ENCODE results near the gene ADSS2.

The ADSS2 gene

DNA sequence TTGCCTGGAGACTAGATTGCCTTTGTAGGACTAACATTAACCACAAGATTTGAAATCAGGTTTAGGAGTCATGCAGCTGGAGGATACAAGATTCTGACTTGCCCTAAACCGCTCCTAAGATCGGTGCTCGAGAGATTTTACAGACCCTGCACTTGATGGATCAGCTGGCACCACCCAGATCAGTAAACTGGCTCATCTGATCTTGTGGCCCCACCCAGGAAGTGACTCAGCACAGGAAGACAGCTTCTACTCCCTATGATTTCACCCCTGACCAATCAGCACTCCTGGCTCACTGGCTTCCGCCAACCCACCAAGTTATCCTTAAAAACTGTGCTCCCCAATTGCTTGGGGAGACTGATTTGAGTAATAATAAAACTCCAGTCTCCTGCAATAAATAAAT, 8.5 kb upstream of the ADSS2 start:
- TF ChIP-seq SPI1 (IDR thresholded peaks at IDR 0.05; ENCODE audit: low read depth, low read length) (no peak), PAX5 (IDR thresholded peaks at IDR 0.05; ENCODE audit: insufficient read depth, low read length, severe bottlenecking) (no peak), TAF1 (IDR thresholded peaks at IDR 0.05; ENCODE audit: low read depth, low read length) (no peak), POLR2AphosphoS5 (IDR thresholded peaks at IDR 0.05; ENCODE audit: low read depth, low read length) (no peak), POLR2A (IDR thresholded peaks at IDR 0.05; ENCODE audit: low read depth, low read length) (no peak), POU2F2 (IDR thresholded peaks at IDR 0.05; ENCODE audit: low read depth, low read length) (no peak)
- FAIRE-seq (no peak), DNase-seq (ENCODE audit: insufficient read length, low spot score) (no peak)

DNA sequence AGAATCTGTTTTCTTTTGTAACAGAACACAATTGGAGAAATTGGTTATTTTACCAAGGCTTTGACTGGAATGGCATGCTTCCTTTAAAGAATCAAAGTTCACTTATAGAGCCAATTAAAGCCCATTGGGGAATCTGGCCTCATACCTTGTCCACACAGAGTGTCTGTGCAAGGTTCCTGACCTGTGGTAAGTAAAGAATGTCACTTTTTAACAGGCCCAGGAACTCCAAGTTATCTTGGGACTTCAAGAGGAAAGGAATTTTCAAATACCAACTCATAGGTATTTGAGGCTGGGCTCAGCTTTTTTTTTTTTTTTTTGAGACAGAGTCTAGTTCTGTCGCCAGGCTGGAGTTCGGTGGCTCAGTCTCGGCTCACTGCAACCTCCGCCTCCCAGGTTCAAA, 7.1 kb upstream of the ADSS2 start:
- TF ChIP-seq TAF1 (IDR thresholded peaks at IDR 0.05; ENCODE audit: low read depth, low read length) = no peak
- no peak for TF ChIP-seq SPI1 (IDR thresholded peaks at IDR 0.05; ENCODE audit: low read depth, low read length)
- no peak for TF ChIP-seq POLR2A (IDR thresholded peaks at IDR 0.05; ENCODE audit: low read depth, low read length)
- no peak for TF ChIP-seq POU2F2 (IDR thresholded peaks at IDR 0.05; ENCODE audit: low read depth, low read length)
- no peak for TF ChIP-seq POLR2AphosphoS5 (IDR thresholded peaks at IDR 0.05; ENCODE audit: low read depth, low read length)
- TF ChIP-seq PAX5 (IDR thresholded peaks at IDR 0.05; ENCODE audit: insufficient read depth, low read length, severe bottlenecking) = no peak
- DNase-seq (ENCODE audit: insufficient read length, low spot score) = no peak
- no peak for FAIRE-seq

- DNase-seq (ENCODE audit: insufficient read length, low spot score) = no peak
- TF ChIP-seq POU2F2 (IDR thresholded peaks at IDR 0.05; ENCODE audit: low read depth, low read length) (no peak), SPI1 (IDR thresholded peaks at IDR 0.05; ENCODE audit: low read depth, low read length) (no peak), POLR2AphosphoS5 (IDR thresholded peaks at IDR 0.05; ENCODE audit: low read depth, low read length) (no peak), TAF1 (IDR thresholded peaks at IDR 0.05; ENCODE audit: low read depth, low read length) (no peak), POLR2A (IDR thresholded peaks at IDR 0.05; ENCODE audit: low read depth, low read length) (no peak), PAX5 (IDR thresholded peaks at IDR 0.05; ENCODE audit: insufficient read depth, low read length, severe bottlenecking) (no peak)
- no peak for FAIRE-seq
Observed at GRCh38 chr1:244456586-244456985, 4.9 kb upstream of the ADSS2 start.

DNA sequence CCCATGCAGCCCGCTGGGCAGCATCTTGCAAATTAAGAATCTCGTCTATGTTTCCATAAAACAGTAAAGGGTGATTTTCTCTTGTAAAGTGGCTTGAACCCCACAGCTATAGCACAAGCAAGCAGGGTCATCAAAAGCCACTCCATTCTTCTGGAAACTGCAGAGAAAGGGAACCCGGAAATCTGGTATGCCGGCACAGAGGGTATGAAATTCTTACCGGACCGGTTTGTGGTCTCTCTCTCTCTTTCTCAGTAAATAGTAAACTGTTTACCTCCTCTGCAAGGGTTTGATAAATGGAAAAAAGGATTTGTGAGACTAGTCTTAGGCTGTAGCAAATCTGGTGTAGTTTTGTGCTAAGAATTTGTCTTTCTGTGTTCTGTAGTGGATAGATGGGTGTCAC, 2.7 kb upstream of the ADSS2 start:
- DNase-seq (ENCODE audit: insufficient read length, low spot score) = no peak
- FAIRE-seq = no peak
- no peak for TF ChIP-seq TAF1 (IDR thresholded peaks at IDR 0.05; ENCODE audit: low read depth, low read length)

- TF ChIP-seq TAF1 (IDR thresholded peaks at IDR 0.05; ENCODE audit: low read depth, low read length) (no peak), SPI1 (IDR thresholded peaks at IDR 0.05; ENCODE audit: low read depth, low read length) (peak; percentile 39), POLR2AphosphoS5 (IDR thresholded peaks at IDR 0.05; ENCODE audit: low read depth, low read length) (no peak), PAX5 (IDR thresholded peaks at IDR 0.05; ENCODE audit: insufficient read depth, low read length, severe bottlenecking) (peak; percentile 16), POLR2A (IDR thresholded peaks at IDR 0.05; ENCODE audit: low read depth, low read length) (no peak), POU2F2 (IDR thresholded peaks at IDR 0.05; ENCODE audit: low read depth, low read length) (peak; percentile 83; the same call in 1 of the 2 replicates)
- FAIRE-seq = peak; percentile 98
Observed at GRCh38 chr1:244451951-244452795, 464 bp upstream of the ADSS2 start.

DNA sequence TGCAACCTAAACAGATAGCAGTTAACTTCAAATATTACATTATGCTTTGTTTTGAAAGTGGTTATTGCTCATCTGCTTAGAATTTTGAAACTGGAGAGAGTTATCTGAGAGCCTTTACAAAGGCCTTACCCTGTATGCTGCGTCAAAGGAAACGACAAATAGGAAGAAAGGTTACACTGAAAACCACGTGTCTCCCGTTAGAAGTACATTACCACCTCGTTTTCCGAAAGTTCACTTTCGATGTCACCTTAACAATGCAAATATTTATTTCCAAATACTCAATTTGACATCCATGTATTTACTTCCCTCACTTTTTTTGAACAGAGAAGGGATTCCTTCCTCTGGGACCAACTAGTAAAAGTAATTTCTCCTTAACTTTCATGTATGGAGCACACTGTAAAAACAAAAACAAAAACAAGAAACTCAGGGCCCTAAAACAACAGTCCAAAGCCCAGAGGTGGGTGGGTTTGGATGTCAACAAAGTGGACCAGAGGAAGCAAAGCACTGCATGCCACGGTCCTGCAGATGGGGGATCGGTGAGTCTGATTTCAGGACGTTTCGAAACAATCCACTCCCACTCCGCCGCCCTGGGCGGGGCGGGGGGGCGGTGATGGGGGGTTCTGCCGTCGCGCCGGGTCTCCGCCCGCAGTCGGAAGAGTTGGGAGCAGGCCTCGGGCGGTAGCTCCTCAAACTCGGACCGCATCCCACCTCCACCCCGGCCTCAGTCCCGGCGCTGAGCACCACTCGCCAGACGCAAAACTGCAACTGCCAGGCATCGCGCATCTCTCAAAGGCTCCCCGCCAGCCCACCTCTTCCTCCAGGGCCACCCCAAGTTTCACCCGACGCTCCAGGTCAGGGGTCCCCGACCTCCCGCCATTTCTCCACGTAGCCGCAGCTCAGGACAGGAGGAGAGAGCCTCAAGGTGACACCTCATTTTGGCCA, 841 bp downstream of the ADSS2 start:
- peak; percentile 10 for DNase-seq (ENCODE audit: insufficient read length, low spot score)
- peak; percentile 83 for FAIRE-seq
- TF ChIP-seq SPI1 (IDR thresholded peaks at IDR 0.05; ENCODE audit: low read depth, low read length) = no peak
- 0 out of 2 replicates have a peak, but pooled peaks have one; percentile 41 for TF ChIP-seq POU2F2 (IDR thresholded peaks at IDR 0.05; ENCODE audit: low read depth, low read length)
- peak; percentile 12 for TF ChIP-seq POLR2A (IDR thresholded peaks at IDR 0.05; ENCODE audit: low read depth, low read length)
- TF ChIP-seq POLR2AphosphoS5 (IDR thresholded peaks at IDR 0.05; ENCODE audit: low read depth, low read length) = peak; percentile 41
- 0 out of 2 replicates have a peak, but pooled peaks have one; percentile 25 for TF ChIP-seq TAF1 (IDR thresholded peaks at IDR 0.05; ENCODE audit: low read depth, low read length)
- no peak for TF ChIP-seq PAX5 (IDR thresholded peaks at IDR 0.05; ENCODE audit: insufficient read depth, low read length, severe bottlenecking)

More at GRCh38 chr1:244451951-244452795, 464 bp upstream of the ADSS2 start:
- peak; percentile 91 for DNase-seq (ENCODE audit: insufficient read length, low spot score)

GRCh38 chr1:244449936-244450508, 1.7 kb downstream of the ADSS2 start:
- TF ChIP-seq POLR2A (IDR thresholded peaks at IDR 0.05; ENCODE audit: low read depth, low read length) = no peak
- no peak for TF ChIP-seq TAF1 (IDR thresholded peaks at IDR 0.05; ENCODE audit: low read depth, low read length)
- TF ChIP-seq SPI1 (IDR thresholded peaks at IDR 0.05; ENCODE audit: low read depth, low read length) = no peak
- TF ChIP-seq POLR2AphosphoS5 (IDR thresholded peaks at IDR 0.05; ENCODE audit: low read depth, low read length) = no peak
- TF ChIP-seq PAX5 (IDR thresholded peaks at IDR 0.05; ENCODE audit: insufficient read depth, low read length, severe bottlenecking) = no peak
- TF ChIP-seq POU2F2 (IDR thresholded peaks at IDR 0.05; ENCODE audit: low read depth, low read length) = no peak
- no peak for DNase-seq (ENCODE audit: insufficient read length, low spot score)
- FAIRE-seq = no peak

GRCh38 chr1:244448279-244449036, 3.3 kb downstream of the ADSS2 start:
- DNase-seq (ENCODE audit: insufficient read length, low spot score) (no peak), FAIRE-seq (no peak)
- TF ChIP-seq SPI1 (IDR thresholded peaks at IDR 0.05; ENCODE audit: low read depth, low read length) (no peak), PAX5 (IDR thresholded peaks at IDR 0.05; ENCODE audit: insufficient read depth, low read length, severe bottlenecking) (no peak), POU2F2 (IDR thresholded peaks at IDR 0.05; ENCODE audit: low read depth, low read length) (no peak), POLR2AphosphoS5 (IDR thresholded peaks at IDR 0.05; ENCODE audit: low read depth, low read length) (no peak), POLR2A (IDR thresholded peaks at IDR 0.05; ENCODE audit: low read depth, low read length) (no peak), TAF1 (IDR thresholded peaks at IDR 0.05; ENCODE audit: low read depth, low read length) (no peak)
